GM19438 (cell line): Measurements from ENCODE around the gene KRTAP4-16.
"Not testable (repeated sequence)": the region's sequence is repeated elsewhere in the genome, so short reads cannot be mapped to it uniquely, and the experiment has no call there.

Experiments
- ATAC-seq: cut with Tn5 transposase; IDR thresholded peaks from one replicate; pipeline ENCODE4 v1.9.1; 2021; ENCODE audit warnings: low read depth; ENCODE audit not compliant: unreplicated experiment

The KRTAP4-16 gene

GRCh38 chr17:41119696-41120690 lies 18.0 kb upstream of the KRTAP4-16 start:
- ATAC-seq = not testable (repeated sequence)

- no peak for ATAC-seq
These were observed 16.7 kb upstream of the KRTAP4-16 start for GRCh38 chr17:41118721-41119120.

DNA sequence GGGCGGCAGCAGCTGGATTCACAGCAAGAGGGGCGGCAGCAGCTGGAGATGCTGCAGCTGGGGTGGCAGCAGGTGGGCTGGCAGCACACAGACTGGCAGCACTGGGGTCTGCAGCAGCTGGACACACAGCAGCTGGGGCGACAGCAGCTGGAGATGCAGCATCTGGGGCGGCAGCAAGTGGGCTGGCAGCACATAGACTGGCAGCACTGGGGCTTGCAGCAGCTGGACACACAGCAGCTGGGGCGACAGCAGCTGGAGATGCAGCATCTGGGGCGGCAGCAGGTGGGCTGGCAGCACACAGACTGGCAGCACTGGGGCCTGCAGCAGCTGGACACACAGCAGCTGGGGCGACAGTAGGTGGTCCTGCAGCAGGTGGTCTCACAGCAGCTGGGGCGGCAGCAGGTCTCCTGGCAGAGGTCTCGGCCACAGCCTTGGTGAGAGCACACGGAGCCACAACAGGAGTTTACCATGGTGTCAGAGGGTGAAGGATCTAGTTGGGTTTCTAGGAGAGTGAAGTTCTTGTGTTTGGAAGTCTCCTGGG lies 15.9 kb upstream of the KRTAP4-16 start, which contains the start of gene KRTAP4-11:
Gene KRTAP4-11 (minus strand): TSS at position 528 of the 541 bp plus-strand sequence. CDS start 58 bp downstream, at position 470.
- not testable (repeated sequence) for ATAC-seq

DNA sequence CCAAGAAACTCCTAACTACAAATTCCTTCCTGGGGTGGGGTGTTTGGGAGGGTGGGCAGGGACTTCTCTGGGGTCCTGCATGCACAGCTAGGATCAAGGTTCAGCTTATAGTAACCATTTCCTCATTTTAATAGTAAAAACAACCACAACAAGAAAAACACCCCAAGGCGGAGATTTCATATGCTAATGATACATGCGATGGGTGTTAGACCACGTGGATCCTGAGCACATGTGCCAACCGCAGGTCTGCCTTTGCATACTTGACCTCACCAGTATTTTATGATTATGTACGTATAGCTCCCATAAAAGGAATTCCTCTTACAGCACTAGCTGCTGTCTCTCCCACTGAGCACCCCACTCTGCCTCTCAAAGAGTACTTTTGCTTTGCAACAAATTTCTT lies 14.3 kb upstream of the KRTAP4-16 start:
- ATAC-seq = no peak

DNA sequence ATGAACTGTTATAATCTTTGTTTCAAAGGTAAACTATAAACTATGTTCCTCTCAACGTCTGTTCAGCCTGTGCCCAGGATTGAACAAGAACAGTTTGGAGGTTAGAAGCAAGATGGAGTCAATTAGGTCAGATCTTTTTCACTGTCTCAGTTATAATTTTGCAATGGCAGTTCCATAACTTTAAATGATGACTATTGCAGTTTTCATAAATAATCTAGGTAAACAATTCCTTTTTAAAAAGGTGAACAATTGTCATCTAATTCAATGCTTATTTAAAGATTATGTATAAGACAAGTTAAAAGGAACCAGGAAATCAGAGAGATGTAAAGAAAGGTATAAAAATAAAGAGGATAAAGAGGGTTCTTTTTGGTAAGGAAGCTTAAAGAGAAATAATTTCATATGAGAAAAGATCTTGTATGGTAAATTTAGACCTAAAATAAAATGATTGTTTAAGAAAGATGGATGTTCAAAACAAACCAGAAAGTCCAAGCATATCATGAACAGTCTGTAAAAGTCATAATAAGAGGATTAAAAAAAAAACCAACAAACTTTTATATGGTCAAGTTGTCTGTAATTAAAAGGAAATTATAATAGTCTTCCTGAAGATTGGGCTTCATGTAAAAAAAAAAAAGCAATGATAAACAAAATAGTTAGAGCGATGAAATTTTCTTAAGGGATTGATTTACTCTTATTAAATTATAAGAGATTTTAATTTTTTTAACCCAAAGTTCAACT lies 9.3 kb upstream of the KRTAP4-16 start:
- ATAC-seq = no peak

DNA sequence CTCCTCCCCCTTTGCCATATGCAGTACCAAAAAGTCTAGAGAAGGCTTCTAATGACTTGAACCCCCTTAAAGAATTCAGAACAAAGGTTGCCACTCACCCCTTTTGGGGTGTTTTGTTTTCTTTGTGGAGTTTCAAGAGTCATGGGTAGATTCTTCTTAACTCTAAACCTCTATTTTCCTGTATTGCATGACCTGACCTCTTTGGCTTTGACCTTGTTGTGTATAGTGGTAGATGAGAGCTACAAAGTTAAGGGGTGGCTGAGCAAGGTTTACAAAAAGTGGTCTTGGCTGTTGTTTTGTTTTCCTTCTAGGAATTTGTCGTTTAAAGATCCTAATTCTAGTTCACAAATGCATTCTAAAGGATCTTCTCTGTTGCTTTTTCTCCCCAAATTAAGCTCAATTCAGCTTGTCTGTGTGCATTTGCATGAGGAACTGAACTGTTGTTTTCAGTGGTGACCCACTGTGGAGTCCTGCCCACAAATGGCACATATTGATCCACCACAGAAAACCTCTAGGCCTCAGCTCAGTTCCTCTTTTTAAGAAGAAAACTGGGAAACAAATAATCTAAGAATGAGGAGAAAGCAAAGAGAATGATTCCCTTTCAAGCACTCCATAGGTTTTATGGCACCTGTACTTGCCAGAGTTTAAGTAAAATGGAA lies 6.8 kb upstream of the KRTAP4-16 start:
- ATAC-seq = not testable (repeated sequence)

DNA sequence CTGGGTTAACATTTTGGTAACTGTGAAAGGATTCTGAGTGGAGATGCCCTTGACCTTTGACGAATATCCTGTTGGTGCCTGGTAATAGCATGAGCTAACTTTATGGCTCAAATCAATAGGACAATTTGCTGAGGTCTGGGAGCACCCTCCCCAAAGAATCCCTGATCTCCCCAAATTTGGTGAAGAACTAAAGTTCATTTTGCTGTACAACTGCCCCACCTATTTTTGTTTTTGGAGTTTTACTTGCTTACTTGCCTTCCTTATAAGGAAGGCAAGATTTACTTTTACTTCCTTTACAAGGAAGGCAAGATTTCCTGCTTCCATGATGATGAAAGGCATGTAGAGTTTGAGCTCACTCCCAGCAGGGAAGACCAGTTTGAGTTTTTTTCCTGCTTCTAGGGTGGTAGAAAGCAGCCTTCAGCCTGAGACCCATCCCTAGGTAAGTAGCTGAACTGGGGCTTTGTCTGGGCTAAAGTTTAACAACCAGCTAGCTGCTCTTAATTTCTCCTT lies 6.0 kb upstream of the KRTAP4-16 start:
- ATAC-seq = no peak

GRCh38 chr17:41105347-41105746 lies 3.3 kb upstream of the KRTAP4-16 start, which contains the start of gene KRTAP4-9:
Gene KRTAP4-9, plus strand, starts transcription at chr17:41105389. Its CDS starts 0 bp downstream, at chr17:41105389.
- not testable (repeated sequence) for ATAC-seq

- not testable (repeated sequence) for ATAC-seq
These were observed 2.5 kb upstream of the KRTAP4-16 start for GRCh38 chr17:41104386-41105038.

DNA sequence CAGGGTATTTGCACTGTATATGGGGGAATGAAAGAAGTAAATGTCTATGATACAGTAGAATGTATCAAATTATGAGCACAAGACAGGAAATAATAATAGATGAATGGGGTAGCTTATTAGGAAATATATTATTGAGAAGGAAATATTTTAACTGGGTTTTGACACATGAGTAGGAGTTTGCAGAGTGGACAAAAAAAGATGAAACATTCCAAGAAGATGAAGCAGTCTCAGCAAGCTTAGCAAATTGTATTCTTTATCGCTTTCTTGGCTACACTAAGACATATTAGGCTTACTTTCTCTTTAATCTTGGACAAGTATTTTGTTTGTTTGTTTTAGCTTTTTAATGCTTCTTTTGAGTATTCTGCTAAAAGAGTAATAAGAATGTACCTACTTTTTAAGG lies 1.9 kb upstream of the KRTAP4-16 start:
- no peak for ATAC-seq

DNA sequence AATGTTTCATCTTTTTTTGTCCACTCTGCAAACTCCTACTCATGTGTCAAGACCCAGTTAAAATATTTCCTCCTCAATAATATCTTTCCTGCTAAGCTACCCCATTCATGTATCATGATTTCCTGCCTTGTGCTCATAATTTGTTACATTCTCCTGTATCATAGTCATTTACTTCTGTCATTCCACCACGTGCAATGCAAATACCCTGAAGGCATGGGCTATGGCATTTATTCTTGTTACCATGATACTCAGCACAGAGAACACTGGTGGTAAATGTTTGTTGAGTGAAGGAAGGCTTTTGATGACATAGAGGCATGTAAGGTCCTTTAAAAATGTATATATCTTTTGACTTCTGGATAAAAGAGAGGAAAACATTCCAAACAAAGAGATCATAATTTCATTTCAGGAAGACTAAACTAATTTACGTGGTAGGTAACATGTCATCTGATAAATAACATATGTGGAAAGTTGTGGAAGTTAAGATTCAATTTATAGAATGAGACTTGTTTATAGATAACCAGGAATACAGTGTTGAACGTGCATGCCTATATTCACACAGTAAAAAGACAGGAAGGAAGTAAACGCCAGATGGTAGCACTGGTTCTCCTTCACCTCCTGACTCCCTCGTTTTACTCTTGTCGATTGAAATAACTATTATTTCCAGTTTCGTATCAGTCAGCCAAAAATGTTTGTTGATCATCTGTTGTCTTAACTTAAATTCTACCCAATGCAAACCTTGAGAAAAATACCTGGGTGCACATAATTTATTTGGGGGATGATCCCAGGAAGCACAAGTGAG lies 2.1 kb downstream of the KRTAP4-16 start:
- ATAC-seq = not testable (repeated sequence)

DNA sequence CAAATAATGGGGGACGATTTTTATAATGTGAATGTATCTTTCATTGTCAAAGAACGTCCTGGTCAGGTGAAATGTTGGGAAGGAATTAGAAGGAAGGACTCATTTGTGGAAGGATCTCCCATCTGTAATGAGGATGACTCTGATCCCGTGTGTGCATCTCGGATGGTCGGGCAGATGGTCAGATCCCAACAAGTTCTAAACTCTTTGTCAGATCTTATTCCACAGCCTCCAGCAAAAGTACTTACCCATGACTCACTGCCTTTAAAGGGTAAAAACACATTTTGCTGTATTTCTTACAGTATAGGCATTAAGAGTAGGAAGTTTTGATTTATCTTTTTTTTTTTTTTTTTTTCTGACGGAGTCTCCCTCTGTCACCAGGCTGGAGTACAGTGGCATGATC lies 3.5 kb downstream of the KRTAP4-16 start:
- no peak for ATAC-seq

GRCh38 chr17:41098042-41098441 lies 4.0 kb downstream of the KRTAP4-16 start, which contains the start of gene KRTAP4-8:
Gene KRTAP4-8, minus strand, starts transcription at chr17:41098142. Its CDS starts 58 bp downstream, at chr17:41098084.
- no peak for ATAC-seq

DNA sequence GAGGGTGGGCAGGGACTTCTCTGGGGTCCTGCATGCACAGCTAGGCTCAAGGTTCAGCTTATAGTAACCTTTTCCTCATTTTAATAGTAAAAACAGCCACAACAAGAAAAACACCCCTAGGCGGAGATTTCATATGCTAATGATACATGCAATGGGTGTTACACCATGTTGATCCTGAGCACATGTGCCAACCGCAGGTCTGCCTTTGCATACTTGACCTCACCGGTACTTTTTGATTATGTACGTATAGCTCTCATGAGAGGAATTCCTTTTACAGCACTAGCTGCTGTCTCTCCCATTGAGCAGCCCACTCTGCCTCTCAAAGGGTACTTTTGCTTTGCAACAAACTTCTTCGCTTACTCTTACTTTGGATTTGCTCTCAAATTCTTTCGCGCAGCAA lies 6.0 kb downstream of the KRTAP4-16 start:
- no peak for ATAC-seq

DNA sequence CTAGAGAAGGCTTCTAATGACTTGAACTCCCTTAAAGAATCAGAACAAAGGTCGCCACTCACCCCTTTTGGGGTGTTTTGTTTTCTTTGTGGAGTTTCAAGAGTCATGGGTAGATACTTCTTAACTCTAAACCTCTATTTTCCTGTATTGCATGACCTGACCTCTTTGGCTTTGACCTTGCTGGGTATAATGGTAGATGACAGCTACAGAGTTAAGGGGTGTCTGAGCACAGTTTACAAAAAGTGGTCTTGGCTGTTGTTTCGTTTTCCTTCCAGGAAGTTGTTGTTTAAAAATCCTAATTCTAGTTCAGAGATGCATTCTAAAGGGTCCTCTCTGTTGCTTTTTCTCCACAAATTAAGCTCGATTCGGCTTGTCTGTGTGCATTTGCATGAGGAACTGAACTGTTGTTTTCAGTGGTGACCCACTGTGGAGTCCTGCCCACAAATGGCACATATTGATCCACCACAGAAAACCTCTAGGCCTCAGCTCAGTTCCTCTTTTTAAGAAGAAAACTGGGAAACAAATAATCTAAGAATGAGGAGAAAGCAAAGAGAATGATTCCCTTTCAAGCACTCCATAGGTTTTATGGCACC lies 13.2 kb downstream of the KRTAP4-16 start:
- not testable (repeated sequence) for ATAC-seq

- not testable (repeated sequence) for ATAC-seq
These were observed 17.7 kb downstream of the KRTAP4-16 start, which contains the start of gene KRTAP4-7 for GRCh38 chr17:41084100-41084856. Gene KRTAP4-7, plus strand, starts transcription at chr17:41084150. Its CDS starts 57 bp downstream, at chr17:41084207.

- not testable (repeated sequence) for ATAC-seq
These were observed 18.6 kb downstream of the KRTAP4-16 start for GRCh38 chr17:41083427-41083826.
